ENCODE measurements around the gene C5orf15.
"Not testable (repeated sequence)": the region's sequence is repeated elsewhere in the genome, so short reads cannot be mapped to it uniquely, and the experiment has no call there.

Gene C5orf15

GRCh38 chr5:133962131-133962530, 6.3 kb downstream of the C5orf15 start:
- DNase-seq: no peak

- no peak for DNase-seq
Observed at GRCh38 chr5:133959643-133960042, 8.8 kb downstream of the C5orf15 start.

- no peak for DNase-seq
Observed at GRCh38 chr5:133957591-133957990, 10.8 kb downstream of the C5orf15 start.

GRCh38 chr5:133957080-133957479, 11.3 kb downstream of the C5orf15 start:
- no peak for DNase-seq

GRCh38 chr5:133956196-133956595, 12.2 kb downstream of the C5orf15 start:
- not testable (repeated sequence) for DNase-seq

GRCh38 chr5:133953568-133954145, 14.8 kb downstream of the C5orf15 start:
- no peak for DNase-seq

- no peak for DNase-seq
Observed at GRCh38 chr5:133952729-133953567, 15.5 kb downstream of the C5orf15 start.

GRCh38 chr5:133950821-133951612, 17.4 kb downstream of the C5orf15 start:
- no peak for DNase-seq

- no peak for DNase-seq
Observed at GRCh38 chr5:133948721-133949120, 19.7 kb downstream of the C5orf15 start.

- DNase-seq: no peak
Observed at GRCh38 chr5:133947431-133947841, 21.0 kb downstream of the C5orf15 start.

- DNase-seq: no peak
Observed at GRCh38 chr5:133945568-133945967, 22.9 kb downstream of the C5orf15 start.

GRCh38 chr5:133944263-133945185, 23.9 kb downstream of the C5orf15 start:
- DNase-seq: peak; percentile 22

GRCh38 chr5:133943475-133943817, 25.0 kb downstream of the C5orf15 start:
- no peak for DNase-seq

GRCh38 chr5:133942614-133943474, 25.6 kb downstream of the C5orf15 start:
- DNase-seq: no peak

- DNase-seq: no peak
Observed at GRCh38 chr5:133941456-133942196, 26.8 kb downstream of the C5orf15 start.

GRCh38 chr5:133939668-133940067, 28.8 kb downstream of the C5orf15 start:
- no peak for DNase-seq

- no peak for DNase-seq
Observed at GRCh38 chr5:133938929-133939328, 29.5 kb downstream of the C5orf15 start.

GRCh38 chr5:133938039-133938821, 30.2 kb downstream of the C5orf15 start:
- DNase-seq: no peak

GRCh38 chr5:133937628-133938027, 30.8 kb downstream of the C5orf15 start:
- not testable (repeated sequence) for DNase-seq

GRCh38 chr5:133936651-133937015, 31.8 kb downstream of the C5orf15 start:
- DNase-seq: no peak

Data from activated CD4-positive, alpha-beta T cell treated with anti-CD3 and anti-CD28 coated beads, Interleukin-2, amount 50 U/mL, for 1 hour (primary cell).